ENCODE results near the gene CXCR2.
"Not testable (repeated sequence)": the region's sequence is repeated elsewhere in the genome, so short reads cannot be mapped to it uniquely, and the experiment has no call there.

Gene CXCR2

DNA sequence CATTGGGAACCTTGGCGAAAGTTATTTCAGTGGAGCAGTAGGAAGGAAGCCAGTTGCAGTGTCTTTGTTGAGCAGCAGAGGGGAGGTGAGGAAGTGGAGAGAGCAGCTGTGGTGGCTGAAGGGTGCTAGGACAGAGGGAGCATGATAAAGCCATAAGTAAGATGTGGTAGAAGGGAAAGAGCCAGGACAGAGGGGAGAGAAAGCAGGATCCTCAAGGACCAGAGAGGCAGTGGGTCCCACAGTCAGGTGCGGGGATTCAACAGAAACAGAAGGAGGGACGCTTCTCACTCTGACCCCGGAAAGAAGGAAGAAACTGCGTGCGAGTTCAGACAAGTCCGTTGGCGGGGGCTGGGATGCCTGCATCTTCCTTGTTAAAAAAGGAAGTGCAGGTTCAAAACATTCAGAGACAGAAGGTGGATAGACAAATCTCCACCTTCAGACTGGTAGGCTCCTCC, at the start of gene CXCR2:
TSS of gene CXCR2 (plus strand) at position 403 of the 455 bp plus-strand sequence. CDS start 8,774 bp downstream, outside the sequence.
- DNase-seq (ENCODE audit: low spot score) = peak; percentile 19

DNA sequence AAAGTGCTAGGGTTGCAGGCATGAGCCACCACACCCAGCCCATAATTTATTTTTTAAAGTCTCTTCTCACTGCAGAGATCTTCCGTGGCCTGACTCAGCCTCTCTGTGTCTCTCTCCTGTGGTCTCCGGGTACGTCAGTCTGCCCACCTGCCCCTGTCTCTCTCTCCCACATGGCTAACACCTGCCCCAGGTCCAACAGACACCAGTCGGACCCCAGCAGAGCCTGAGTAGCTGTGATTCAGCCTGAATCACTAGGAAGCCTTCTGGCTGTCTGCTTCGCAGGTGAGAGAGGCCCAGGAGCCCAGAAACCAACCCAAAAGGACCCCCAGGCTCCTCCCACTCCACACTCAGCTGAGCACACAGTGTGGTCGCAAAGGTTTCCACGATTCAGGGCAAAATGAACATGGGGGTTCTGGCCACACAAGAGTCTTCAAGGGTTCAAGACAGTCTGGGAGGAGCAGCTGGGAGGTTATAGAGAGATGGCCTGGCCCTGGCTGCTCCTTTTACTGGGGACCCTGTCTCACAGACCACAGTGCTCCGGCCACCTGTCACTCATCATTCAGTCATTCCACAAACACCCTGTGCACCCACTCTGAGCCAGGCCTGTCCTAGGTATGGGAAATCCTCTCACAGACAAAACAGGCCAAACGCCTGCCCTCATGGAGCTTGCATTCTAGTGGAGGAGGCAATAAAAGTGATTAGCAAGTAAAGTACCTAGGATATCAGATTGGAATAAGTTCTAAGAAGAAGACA, 48.2 kb upstream of the CXCR2 start:
- DNase-seq (ENCODE audit: low spot score) = no peak

DNA sequence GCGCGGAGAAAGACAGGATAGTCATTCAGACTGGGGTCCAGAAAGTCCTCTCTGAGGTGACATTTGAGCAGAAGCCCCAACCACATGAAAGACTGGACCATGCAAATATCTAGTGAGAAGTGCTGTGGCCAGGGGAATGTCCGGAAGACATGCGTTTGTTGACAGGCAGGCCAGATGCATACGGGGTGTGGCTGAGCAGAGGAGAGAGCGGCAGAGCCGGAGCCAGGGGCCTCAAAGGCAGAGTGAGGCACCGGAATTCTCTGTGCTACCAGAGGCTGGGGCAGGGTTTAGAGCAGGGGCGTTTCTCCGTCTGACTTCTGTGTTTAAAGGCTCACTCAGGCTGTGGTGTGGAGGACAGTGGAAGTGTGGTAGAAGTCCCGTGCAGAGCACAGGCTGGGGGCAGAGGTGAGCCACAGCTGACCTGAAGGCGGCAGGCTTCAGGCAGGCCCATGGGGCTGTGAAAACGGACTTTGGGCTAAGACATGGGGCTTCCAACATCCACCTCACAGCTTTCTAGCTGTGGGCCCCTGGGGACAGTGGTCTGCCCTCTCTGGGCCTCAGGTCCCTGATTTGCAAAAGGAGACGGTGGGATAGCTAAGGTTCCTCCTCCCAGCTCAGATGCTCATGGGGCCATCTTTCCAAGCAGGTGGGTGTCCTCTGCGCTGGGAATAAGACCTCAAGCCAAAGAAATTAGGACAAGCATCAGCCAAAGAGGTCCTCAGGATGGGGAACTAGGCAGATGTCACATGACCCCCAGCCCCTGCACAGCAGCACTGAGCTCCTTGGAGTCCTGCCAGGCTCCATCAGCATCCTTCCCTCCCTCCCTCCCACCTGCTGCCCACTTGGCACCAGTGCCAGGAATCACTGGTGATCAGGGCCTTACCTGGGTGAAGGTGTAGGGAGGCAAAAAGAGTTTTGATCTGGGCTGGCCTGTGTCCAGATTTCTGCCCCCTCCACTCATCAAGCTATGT, 45.6 kb upstream of the CXCR2 start:
- DNase-seq (ENCODE audit: low spot score) = no peak

DNA sequence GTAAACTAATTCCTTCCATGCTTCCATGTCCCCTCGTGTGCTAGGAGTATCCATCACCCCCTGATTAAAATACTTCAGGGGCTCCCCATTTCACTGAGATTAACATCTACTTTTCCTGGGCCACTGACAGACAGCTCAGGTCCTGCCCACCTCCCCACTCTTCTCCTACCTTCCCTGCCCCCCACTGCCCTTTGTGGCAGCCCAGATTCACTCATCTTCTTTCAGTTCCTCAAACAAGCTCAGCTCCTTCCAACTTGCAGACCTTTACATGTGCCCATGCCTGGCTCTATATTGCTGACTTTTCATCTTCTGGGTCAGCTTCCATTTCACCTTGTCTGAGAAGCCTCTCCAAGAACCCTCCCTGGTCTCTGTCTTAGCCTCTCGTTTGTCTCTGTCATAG, 44.8 kb upstream of the CXCR2 start:
- no peak for DNase-seq (ENCODE audit: low spot score)

DNA sequence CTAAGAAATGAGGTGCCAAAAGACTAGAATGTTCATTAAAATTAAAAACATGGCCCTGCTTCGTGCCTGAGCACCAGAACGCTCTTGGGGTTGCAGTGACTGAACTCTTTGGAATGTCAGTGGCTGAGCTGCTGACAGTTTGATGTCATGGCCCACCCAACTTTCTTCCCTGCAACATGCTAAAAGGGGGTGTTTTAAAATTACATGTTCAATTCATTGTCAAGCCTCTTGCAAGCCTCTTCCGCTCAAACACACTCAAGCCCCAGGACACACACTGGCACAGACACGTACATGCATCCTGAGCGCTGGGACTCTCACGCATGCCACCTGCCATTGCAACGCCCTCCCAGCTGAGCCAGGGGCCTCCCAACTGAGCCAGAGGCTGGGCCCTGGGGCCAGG, 44.1 kb upstream of the CXCR2 start:
- DNase-seq (ENCODE audit: low spot score) = no peak

DNA sequence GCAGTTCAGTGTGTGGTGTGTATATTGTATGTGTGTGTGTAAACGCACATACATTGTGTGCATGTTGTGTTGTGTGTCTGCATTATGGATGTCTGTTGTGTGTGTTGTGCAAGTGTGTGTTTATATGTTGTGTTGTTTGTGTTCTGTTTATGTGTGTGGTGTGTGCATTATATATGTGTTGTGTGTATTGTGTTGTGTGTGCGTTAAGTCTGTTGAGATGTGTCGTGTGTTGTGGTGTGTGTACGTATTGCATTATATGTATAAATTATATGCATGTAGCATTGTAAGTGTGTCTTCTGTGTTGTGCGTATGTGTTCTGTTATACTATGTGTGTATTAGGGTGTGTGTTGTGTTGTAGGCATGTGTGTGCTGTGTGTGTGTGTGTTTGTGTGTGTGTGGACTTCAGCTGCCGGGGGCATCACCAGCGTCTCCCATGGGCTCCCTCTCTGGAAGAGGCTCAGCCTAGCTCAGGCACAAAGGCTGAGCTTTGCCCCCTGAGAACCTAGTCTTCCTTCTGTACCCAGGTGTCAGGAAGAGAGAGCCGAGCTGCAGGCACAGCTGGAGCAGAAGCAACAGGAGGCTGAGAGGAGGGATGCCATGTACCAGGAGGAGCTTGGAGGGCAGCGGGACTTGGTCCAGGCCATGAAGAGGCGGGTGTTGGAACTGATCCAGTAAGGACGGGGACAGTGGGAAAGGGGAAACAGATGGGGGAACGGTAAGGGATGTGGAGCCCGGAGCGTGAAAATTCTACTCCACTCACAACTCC, 43.1 kb upstream of the CXCR2 start:
- DNase-seq (ENCODE audit: low spot score) = no peak

DNA sequence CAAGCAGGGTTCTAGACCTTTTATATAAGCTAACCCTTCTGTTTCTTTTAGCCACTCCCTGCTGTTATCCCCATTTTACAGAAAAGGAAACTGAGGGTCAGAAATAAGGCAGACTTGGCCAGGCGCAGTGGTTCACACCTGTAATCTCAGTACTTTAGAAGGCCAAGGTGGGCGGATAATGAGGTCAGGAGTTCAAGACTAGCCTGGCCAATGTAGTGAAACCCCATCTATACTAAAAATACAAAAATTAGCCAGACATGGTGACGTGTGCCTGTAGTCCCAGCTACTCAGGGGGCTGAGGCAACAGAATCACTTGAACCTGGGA, 42.5 kb upstream of the CXCR2 start:
- no peak for DNase-seq (ENCODE audit: low spot score)

DNA sequence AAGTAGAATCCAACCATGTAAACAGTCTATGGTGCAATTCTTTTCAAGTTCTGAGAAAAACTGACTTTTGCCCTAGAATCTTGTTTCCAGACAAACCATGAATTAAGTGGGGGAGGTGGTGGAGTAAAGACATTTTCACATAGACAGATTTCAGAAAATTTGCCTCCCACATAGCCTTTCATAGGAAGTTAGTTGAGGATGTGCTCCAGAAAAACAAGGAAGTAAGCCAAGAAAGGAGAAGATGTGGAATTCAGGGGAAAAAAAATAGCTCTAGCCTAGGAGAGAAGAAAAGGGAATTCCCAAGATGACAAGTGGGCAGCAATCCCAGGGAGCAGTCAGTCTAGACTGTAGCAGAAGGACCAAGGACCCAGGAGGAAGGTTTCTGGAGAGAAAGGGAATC, 39.4 kb upstream of the CXCR2 start:
- DNase-seq (ENCODE audit: low spot score) = no peak

DNA sequence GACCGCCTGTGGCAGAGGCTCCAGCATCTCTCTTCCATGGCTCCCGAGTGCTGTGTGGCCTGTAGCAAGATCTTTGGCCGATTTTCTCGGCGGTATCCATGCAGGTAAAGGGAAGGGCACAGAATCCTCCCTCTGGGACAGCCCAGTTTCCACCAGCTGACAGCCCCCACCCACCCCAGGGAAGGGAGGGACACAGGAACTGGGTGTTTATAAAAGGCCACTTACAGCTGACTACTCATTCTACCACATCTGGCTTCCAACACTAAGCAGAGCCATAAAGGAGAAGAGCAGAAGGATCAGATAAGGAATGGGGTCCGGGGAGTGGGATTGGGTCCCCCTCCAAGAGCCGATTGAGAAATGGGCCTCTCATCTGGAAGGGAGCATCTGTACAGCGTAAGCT, 36.6 kb upstream of the CXCR2 start:
- no peak for DNase-seq (ENCODE audit: low spot score)

DNA sequence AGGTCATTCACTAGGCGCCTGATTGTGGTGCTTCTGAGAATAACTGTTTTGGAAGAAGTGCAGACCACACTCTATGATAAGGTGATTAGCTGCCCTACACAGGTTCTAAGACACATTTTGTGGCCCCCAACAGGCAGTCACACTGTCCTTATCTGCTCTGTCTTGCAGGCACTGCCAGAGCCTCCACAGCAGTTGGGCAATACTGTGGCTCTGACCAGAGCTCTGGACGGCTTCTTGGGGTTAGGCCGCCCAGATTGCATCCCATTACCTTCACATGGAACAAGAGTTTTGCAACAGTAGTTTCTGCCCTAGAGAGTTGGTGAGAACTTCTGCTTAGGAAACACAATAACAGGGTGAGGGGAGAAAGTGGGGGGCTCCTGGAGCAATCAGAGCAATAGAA, 34.1 kb upstream of the CXCR2 start:
- no peak for DNase-seq (ENCODE audit: low spot score)

DNA sequence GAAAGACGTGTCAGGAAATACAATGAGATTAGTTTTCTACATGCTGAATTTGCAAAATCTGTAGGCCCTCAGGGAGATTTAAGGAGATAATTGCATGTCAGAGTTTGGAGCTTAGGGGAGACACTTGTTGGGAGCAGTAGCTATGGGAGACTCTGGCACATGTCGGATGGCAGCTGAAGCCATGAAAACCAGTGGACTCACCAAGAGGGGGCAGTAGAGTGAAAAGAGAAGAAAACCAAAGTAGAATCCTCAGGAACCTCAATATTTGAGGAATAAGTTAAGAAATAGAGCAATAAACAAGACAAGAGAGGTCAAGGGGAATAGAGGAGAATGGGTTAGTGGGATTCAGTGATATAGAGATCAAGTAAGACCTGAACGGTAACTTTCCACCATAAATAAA, 31.9 kb upstream of the CXCR2 start:
- DNase-seq (ENCODE audit: low spot score) = no peak

DNA sequence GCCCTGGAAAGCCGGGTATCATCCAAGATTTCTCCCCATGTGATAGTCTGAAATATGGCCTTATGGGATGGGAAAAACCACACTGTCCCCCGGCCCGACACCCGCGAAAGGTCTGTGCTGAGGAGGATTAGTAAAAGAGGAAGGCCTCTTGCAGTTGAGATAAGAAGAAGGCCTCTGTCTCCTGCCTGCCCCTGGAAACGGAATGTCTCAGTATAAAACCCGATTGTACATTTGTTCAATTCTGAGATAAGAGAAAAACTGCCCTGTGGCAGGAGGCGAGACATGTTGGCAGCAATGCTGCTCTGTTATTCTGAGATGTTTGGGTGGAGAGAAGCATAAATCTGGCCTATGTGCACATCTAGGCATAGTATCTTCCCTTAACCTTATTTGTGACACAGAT, 30.0 kb upstream of the CXCR2 start:
- no peak for DNase-seq (ENCODE audit: low spot score)

DNA sequence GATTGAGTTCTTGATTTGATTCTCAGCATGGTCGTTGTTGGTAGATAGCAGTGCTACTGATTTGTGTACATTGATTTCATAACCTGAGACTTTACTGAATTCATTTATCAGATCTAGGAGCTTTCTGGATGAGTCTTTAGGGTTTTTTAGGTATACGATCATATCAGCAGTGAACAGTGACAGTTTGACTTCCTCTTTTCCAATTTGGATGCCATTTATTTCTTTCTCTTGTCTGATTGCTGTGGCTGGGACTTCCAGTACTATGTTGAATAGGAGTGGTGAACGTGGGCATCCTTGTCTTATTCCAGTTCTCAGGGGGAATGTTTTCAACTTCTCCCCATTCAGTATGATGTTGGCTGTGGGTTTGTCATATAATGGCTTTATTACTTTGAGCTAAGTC, 27.9 kb upstream of the CXCR2 start:
- DNase-seq (ENCODE audit: low spot score) = no peak

DNA sequence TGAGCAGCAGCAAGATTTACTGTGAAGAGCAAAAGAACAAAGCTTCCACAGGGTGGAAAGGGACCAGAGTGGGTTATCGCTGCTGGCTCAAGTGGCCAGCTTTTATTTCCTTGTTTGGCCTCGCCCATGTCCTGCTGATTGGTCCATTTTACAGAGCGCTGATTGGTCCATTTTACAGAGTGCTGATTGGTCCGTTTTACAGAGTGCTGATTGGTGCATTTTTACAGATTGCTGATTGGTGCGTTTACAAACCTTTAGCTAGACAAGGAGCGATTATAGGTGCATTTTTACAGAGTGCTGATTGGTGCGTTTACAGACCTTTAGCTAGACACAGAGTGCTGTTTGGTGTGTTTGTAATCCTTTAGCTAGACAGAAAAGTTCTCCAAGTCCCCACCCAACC, 17.0 kb upstream of the CXCR2 start:
- DNase-seq (ENCODE audit: low spot score) = not testable (repeated sequence)

DNA sequence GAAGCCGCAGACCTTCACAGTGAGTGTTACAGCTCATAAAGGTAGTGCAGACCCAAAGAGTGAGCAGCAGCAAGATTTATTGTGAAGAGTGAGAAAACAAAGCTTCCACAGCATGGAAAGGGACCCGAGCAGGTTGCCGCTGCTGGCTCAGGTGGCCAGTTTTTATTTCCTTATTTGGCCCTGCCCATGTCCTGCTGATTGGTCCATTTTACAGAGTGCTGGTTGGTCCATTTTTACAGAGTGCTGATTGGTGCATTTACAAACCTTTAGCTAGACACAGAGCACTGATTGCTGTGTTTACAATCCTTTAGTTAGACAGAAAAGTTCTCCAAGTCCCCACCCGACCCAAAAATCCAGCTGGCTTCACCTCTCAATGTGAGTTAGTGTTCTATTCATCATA, 4.0 kb upstream of the CXCR2 start:
- not testable (repeated sequence) for DNase-seq (ENCODE audit: low spot score)

DNA sequence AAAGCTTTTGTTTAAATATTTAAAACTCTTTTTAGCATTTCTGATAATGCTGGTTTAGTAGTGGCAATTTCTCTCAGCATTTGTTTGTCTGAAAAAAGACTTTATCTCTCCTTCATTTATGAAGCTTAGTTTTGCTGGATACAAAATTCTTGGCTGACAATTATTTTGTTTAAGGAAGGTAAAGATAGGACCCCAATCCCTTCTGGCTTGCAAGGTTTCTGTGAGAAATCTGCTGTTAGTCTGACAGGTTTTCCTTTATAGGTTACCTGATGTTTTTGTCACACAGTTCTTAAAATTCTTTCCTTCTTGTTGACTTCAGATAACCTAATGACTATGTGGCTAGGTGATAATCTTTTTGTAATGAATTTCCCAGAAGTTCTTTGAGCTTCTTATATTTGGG, 3.5 kb upstream of the CXCR2 start:
- DNase-seq (ENCODE audit: low spot score) = not testable (repeated sequence)

DNA sequence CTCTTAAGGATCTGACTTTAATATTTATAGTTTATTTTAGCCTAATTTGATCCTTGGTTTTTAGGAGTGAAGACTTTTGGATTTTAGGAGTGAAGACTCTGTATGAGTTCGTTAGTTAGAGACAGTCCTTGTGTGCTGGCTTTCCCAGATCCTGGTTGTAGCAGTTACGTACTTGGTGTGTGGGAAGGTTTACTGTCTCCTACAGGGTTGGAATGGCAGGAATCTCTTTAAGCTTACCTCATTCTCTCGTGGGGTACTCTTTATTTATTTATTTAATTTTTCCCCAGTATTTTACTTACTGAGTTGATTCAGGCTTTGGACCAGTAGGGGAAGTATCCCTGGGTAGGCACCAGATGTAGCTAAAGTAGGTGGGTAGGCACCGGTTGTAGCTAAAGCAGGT, 1.8 kb upstream of the CXCR2 start:
- no peak for DNase-seq (ENCODE audit: low spot score)

DNA sequence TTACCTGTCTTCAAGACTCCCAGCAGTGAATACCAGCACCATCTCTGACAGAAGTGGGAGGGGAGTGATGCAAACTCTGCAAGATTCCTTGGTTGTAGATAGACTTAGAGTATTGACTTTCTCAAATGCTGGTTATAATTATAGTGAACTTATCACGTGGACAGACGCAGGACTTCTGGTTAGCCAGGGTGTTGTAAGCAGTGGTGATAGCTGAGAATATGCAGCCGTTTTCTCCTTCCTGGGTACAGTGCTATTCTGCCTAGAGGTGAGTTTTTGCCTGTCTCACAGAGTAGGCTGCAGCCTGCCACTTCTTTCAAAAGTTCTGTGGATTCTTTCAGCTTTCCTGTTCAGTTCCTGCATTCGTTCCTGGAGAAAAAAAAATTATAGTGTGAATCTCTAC, 733 bp upstream of the CXCR2 start:
- no peak for DNase-seq (ENCODE audit: low spot score)

DNA sequence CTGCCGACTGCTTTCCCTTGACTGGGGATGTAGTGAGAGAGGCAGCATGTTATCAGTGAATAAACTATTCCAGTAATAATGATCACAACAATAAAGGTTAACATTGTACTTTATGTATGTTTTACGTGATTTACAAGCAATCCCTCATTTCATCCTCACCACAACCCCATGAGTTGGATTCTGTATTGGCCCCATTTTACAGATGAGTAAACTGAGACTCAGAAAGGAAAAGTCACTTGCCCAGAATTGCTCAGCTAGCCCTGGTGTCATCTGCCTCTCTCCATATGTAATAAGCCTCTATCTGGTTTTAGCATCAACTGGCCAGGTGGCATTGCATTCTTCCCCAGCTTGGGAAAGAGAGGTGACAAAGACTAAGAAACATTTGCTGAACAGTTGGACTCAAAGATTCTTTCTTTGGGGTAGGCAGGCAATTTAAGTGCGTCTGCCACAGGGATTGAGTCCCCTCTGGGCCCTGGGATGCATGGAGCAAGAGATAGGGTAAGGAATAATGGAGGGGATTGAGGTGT, 2.2 kb downstream of the CXCR2 start:
- no peak for DNase-seq (ENCODE audit: low spot score)

DNA sequence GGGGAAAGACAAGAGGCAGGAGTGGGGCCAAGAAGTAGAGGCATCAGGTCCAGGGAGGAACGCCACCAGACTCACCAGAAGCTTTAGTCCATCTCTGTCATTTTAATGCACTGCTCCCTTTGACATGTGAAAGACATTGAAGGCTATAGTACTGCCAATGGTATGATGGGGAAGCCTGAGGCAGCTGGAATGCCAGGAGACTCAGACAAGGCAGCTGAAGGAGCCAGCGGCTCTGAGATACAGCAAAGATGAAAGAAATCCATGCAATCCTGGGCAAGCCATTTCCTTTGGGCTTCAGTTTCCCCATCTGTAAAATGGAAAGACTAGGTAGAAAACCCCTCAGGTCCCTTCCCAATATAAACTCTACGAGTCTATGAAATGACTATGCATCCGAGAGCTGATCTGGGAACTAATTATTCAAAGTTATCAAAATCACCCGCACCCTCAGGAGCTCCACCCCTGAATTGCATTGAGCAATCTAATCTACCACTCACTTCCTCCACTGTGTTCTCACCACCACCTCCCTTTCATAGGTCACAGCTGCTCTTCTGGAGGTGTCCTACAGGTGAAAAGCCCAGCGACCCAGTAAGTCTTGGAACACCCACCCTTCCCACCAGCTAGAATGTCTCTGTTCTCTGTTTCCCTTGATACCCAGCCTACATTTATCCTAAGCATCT, 3.1 kb downstream of the CXCR2 start:
- DNase-seq (ENCODE audit: low spot score) = no peak

DNA sequence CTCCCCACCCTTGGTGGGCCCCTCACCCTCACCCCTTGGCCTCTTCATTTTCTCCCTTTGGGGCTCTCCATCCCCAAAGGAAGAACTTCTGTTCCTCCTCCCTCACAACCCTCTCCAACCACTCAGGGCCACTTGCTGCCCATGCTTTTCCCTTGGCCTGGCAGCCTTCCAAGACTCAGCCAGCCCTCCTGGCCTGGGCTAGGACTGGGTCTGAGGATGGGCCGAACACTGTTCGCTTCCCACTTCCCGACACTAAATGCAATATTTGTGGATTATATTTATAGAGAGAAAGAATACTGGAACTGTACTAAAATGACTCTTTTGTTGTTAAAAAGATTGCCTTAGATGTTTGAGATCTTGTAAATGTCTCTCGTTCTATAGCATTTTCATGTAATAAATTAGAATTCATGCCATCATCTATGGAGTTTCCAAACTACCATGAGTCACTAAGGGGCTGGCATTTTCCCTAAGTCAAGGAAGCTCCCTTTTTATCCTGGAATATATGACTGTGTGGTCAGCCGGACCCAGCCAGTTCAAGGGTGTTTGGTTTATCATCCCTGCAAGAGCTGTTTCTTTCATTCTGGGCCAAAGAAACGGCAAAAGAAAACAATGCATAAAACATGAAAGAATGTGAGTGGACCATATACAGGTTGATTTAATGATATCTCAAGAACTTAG, 3.8 kb downstream of the CXCR2 start:
- no peak for DNase-seq (ENCODE audit: low spot score)

All from pons (tissue), 1 donor.